ENCODE results near the gene FAM241B. TPM values are rescaled to one million over a fixed set of nuclear protein-coding genes. Genes with fewer than 3 reads are reported as not detected.

Gene FAM241B
- total RNA-seq, 1 donor, result not detected

GRCh38 chr10:69674786-69675185 is 44.7 kb downstream of the FAM241B start:
- no peak for TF ChIP-seq CTCF (IDR thresholded peaks at IDR 0.05; ENCODE audit: insufficient read depth, low read depth, low read length)
- H3K4me3 ChIP-seq (ENCODE audit: low read depth, low read length), result no peak overlapping the region
- no peak for DNase-seq (ENCODE audit: low read depth)

GRCh38 chr10:69676301-69676700 is 46.3 kb downstream of the FAM241B start:
- H3K4me3 ChIP-seq (ENCODE audit: low read depth, low read length), result no peak overlapping the region
- DNase-seq (ENCODE audit: low read depth), result no peak
- TF ChIP-seq CTCF (IDR thresholded peaks at IDR 0.05; ENCODE audit: insufficient read depth, low read depth, low read length), result no peak

- H3K4me3 ChIP-seq (ENCODE audit: low read depth, low read length), result no peak overlapping the region
- TF ChIP-seq CTCF (IDR thresholded peaks at IDR 0.05; ENCODE audit: insufficient read depth, low read depth, low read length), result no peak
- DNase-seq (ENCODE audit: low read depth), result no peak
Measured at GRCh38 chr10:69677985-69678654, 48.1 kb downstream of the FAM241B start.

- no peak overlapping the region for H3K4me3 ChIP-seq (ENCODE audit: low read depth, low read length)
- DNase-seq (ENCODE audit: low read depth), result no peak
- no peak for TF ChIP-seq CTCF (IDR thresholded peaks at IDR 0.05; ENCODE audit: insufficient read depth, low read depth, low read length)
Measured at GRCh38 chr10:69679736-69680135, 49.7 kb downstream of the FAM241B start.

- no peak for DNase-seq (ENCODE audit: low read depth)
- TF ChIP-seq CTCF (IDR thresholded peaks at IDR 0.05; ENCODE audit: insufficient read depth, low read depth, low read length), result no peak
- H3K4me3 ChIP-seq (ENCODE audit: low read depth, low read length), result no peak overlapping the region
Measured at GRCh38 chr10:69680610-69681009, 50.6 kb downstream of the FAM241B start.

- TF ChIP-seq CTCF (IDR thresholded peaks at IDR 0.05; ENCODE audit: insufficient read depth, low read depth, low read length), result no peak
- no peak overlapping the region for H3K4me3 ChIP-seq (ENCODE audit: low read depth, low read length)
- no peak for DNase-seq (ENCODE audit: low read depth)
Measured at GRCh38 chr10:69681436-69681835, 51.4 kb downstream of the FAM241B start.

GRCh38 chr10:69682955-69683474 is 53.0 kb downstream of the FAM241B start:
- no peak for DNase-seq (ENCODE audit: low read depth)
- TF ChIP-seq CTCF (IDR thresholded peaks at IDR 0.05; ENCODE audit: insufficient read depth, low read depth, low read length), result no peak
- no peak overlapping the region for H3K4me3 ChIP-seq (ENCODE audit: low read depth, low read length)
